PFSK-1 (cell line): ENCODE data around the gene PLEKHG4.

Experiments
- FOXP2 ChIP-seq: optimal IDR thresholded peaks from 2 replicates; pipeline ENCODE3; 2011; ENCODE audit warnings: borderline replicate concordance, control low read depth, inconsistent platforms; ENCODE audit not compliant: insufficient read depth; ENCODE audit errors: extremely low read length, extremely low read depth
- POLR2AphosphoS5 ChIP-seq: IDR thresholded peaks from 2 replicates; pipeline ENCODE4 v1.6.1; 2012; ENCODE audit warnings: low read depth, mild to moderate bottlenecking, control low read depth, low read length, moderate library complexity
- REST ChIP-seq, 2 experiments: IDR thresholded peaks; 2 replicates each; pipeline versions ENCODE4 v1.6.1 to v1.8.0; 2011 to 2012; ENCODE audit warnings: low read depth in 2 of 2, low read length in 2 of 2, control low read depth in 1 of 2, inconsistent platforms in 1 of 2, mild to moderate bottlenecking in 1 of 2, moderate library complexity in 1 of 2; ENCODE audit not compliant: insufficient read depth in 1 of 2
- SIN3A ChIP-seq: IDR thresholded peaks from 2 replicates; pipeline ENCODE4 v1.6.1; 2012; ENCODE audit warnings: mild to moderate bottlenecking, low read length, moderate library complexity, borderline replicate concordance; ENCODE audit not compliant: insufficient read depth
- TAF1 ChIP-seq: IDR thresholded peaks from 2 replicates; pipeline ENCODE4 v1.6.1; 2012; ENCODE audit warnings: low read length, control low read depth, borderline replicate concordance; ENCODE audit not compliant: insufficient read depth

Gene PLEKHG4

DNA sequence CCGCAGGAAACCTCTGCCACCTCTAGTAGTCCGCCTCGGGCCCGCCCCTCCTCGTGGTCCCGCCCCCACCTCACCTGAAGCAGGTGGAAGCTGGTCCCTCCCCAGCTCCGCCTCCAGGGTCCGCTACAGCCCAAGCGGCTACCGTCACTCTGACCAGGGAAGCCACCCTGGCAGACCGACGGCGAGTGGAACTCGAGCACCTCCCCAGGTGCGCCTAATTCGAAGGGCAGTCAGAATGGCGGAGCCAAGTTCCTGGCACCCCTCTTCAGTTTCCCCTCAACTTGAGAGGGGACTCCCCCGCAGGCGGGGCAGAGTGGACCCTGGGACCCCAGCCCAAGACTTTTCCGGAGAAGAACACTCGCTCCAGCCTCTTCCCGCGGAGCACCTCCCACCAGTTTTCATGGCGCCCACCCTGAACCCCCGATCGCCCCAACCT, 32.6 kb upstream of the PLEKHG4 start:
- TF ChIP-seq SIN3A (no peak), TAF1 (peak; percentile 3; the same call in 1 of the 2 replicates)

DNA sequence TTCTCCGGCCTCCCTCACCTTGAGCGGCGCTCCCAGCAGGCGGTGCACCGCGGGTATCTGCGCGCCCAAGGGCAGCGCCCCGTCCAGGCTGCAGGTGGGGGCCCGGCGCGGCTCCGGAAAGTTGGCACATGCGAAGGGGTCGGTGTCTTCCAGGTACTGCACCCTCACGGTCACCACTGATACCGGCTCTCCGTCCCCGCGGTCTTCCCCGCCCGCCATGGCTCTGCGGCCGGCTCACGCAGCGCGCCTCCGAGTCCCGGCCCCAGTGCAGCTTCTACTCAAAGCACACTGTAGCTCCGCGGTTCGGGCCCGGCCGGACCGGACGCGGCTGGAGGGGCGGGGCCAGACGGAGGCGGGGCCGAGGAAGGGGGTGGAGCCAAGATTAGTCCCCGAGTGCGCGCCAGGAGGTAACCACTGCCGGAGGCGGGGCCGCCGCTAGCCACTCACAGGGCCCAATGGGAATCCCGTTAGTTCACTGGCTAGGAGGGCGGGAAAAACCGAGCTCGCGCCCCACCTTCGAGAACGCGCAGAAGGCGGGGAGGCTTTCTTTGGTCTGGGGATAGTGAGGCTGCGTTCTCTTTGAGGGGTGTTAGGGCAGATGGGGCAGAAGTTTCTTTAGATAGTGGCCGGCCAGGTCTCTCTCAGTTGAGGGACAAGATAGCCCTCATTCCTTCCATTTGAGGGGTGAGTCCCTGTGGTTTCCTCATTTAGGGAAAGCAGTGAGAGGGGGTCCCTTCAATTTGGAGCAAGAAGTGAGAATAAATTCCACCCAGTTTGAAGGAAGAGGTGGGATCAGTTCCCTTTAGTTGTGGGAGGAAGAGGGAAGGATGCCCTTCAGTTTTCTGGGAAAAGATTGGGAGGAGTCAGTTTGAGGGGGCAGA, 31.9 kb upstream of the PLEKHG4 start, which contains the start of gene FHOD1:
FHOD1 (minus strand) TSS at position 290 of the 881 bp plus-strand sequence; CDS start at position 219, 71 bp downstream.
- TF ChIP-seq FOXP2 (peak; percentile 25), SIN3A (no peak), REST (IDR thresholded peaks at IDR 0.05; ENCODE audit: insufficient read depth in 1 of 2, low read depth in 2 of 2, low read length in 2 of 2) (no peak), TAF1 (0 out of 2 replicates have a peak, but pooled peaks have one; percentile 35), POLR2AphosphoS5 (peak; percentile 75)

GRCh38 chr16:67248073-67248400, 31.3 kb upstream of the PLEKHG4 start:
- TF ChIP-seq SIN3A (no peak), REST (IDR thresholded peaks at IDR 0.05; ENCODE audit: insufficient read depth in 1 of 2, low read depth in 2 of 2, low read length in 2 of 2) (no peak), FOXP2 (no peak), POLR2AphosphoS5 (no peak), TAF1 (no peak)

GRCh38 chr16:67248401-67249177, 30.7 kb upstream of the PLEKHG4 start, which contains the start of gene SLC9A5:
SLC9A5 (plus strand) TSS chr16:67248979; CDS start chr16:67249015, 36 bp downstream.
- no peak for TF ChIP-seq SIN3A
- no peak for TF ChIP-seq REST (IDR thresholded peaks at IDR 0.05; ENCODE audit: insufficient read depth in 1 of 2, low read depth in 2 of 2, low read length in 2 of 2)
- TF ChIP-seq TAF1, result no peak
- no peak for TF ChIP-seq POLR2AphosphoS5
- no peak for TF ChIP-seq FOXP2

GRCh38 chr16:67249178-67250044, 29.9 kb upstream of the PLEKHG4 start:
- TF ChIP-seq SIN3A (no peak), REST (IDR thresholded peaks at IDR 0.05; ENCODE audit: insufficient read depth in 1 of 2, low read depth in 2 of 2, low read length in 2 of 2) (no peak), FOXP2 (no peak), POLR2AphosphoS5 (no peak), TAF1 (no peak)
